GM21529 (cell line): ENCODE results near the gene AHCY.

ENCODE experiments used
- ATAC-seq: cut with Tn5 transposase; IDR thresholded peaks from one replicate; pipeline ENCODE4 v1.9.1; 2021; ENCODE audit not compliant: unreplicated experiment

Gene AHCY

GRCh38 chr20:34324541-34324940 is 21.4 kb upstream of the AHCY start:
- ATAC-seq = no peak

GRCh38 chr20:34322267-34323105 is 19.3 kb upstream of the AHCY start:
- ATAC-seq = no peak

GRCh38 chr20:34320861-34321260 is 17.7 kb upstream of the AHCY start:
- no peak for ATAC-seq

GRCh38 chr20:34318609-34319443 is 15.7 kb upstream of the AHCY start:
- no peak for ATAC-seq

- ATAC-seq = no peak
Observed at GRCh38 chr20:34316196-34316814, 13.2 kb upstream of the AHCY start.

GRCh38 chr20:34315236-34315635 is 12.1 kb upstream of the AHCY start:
- ATAC-seq = no peak

- ATAC-seq = peak; percentile 90
Observed at GRCh38 chr20:34312544-34313217, 9.5 kb upstream of the AHCY start.

- ATAC-seq = no peak
Observed at GRCh38 chr20:34312024-34312460, 8.9 kb upstream of the AHCY start.

GRCh38 chr20:34311118-34312023 is 8.2 kb upstream of the AHCY start:
- ATAC-seq = no peak

- ATAC-seq = no peak
Observed at GRCh38 chr20:34310481-34311117, 7.4 kb upstream of the AHCY start.

- no peak for ATAC-seq
Observed at GRCh38 chr20:34309691-34310090, 6.5 kb upstream of the AHCY start.

- ATAC-seq = no peak
Observed at GRCh38 chr20:34305333-34306230, 2.4 kb upstream of the AHCY start.

- ATAC-seq = no peak
Observed at GRCh38 chr20:34302312-34302722, 838 bp downstream of the AHCY start.

- ATAC-seq = no peak
Observed at GRCh38 chr20:34301587-34302311, 1.4 kb downstream of the AHCY start.

GRCh38 chr20:34300809-34301586 is 2.2 kb downstream of the AHCY start:
- ATAC-seq = no peak

- no peak for ATAC-seq
Observed at GRCh38 chr20:34300256-34300806, 2.8 kb downstream of the AHCY start.
